ENCODE data around the gene ZBTB46.

Gene ZBTB46

DNA sequence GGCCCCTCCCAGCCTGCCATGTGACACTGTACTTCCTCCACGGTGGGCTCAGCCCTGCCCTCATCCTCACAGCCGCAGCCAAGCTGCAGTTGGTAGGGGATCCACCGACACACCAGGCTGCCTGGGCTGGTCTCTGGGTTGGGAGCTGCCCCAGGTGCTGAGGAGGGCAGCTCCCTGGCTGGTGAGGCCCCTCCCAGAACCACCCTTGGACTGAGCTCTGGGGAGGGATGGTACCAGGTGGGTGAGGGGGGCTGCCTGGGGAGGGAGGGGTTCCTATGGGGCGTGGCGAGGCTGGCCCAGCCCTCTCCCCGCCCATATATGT lies 134.8 kb downstream of the ZBTB46 start:
- DNase-seq (ENCODE audit: low read depth in 2 of 2), result no peak

- DNase-seq (ENCODE audit: low read depth in 2 of 2), result no peak
These were observed 135.4 kb downstream of the ZBTB46 start for GRCh38 chr20:63695424-63696305.

GRCh38 chr20:63694584-63695423 lies 136.3 kb downstream of the ZBTB46 start:
- no peak for DNase-seq (ENCODE audit: low read depth in 2 of 2)

DNA sequence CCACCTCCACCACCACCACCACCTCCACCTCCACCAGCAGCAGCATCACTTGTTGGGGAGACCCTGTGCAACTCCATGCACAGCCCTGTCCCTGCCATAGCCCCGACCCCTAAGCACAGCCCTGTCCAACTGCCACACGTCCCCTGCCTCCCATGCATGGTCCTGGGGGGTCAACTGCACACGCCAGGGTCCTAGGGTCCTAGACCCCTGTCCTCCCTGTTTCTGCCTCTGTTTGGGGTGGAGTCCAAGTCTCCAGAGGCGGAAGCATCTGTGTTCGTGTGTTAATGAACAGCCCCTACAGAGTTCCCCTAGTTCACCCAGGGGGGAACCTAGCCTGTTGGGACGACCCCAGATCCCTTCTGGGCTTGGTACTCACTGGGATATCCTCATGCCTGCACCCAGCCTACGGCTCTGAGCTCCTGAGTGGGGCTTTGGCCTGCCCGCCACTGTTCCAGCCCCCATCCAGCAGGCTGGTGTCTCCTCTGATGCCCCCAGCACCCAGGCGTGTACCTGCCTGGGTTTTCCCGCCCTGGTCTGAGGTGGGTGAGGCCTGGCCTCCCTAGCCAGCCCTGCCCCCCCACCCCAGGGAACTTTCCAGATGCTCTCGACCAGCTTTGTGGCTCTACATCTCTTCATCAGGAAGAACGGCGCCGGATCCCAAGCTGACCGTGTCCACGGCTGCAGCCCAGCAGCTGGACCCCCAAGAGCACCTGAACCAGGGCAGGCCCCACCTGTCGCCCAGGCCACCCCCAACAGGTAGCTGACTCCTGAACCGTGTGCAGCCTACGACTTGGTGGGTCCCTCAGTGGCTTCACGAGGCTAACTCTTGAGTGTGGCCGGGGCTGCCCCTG lies 137.1 kb downstream of the ZBTB46 start:
- DNase-seq (ENCODE audit: low read depth in 2 of 2), result no peak

All from stimulated activated CD4-positive, alpha-beta T cell treated with anti-CD3 and anti-CD28 coated beads, Interleukin-15, amount 100 ng/mL, for 48 hours (primary cell).